ENCODE results near the gene IGFN1.
A peak's percentile ranks its signal among the peaks of the same experiment; 100 is the strongest.

Gene IGFN1

GRCh38 chr1:201185527-201186128, 5.0 kb upstream of the IGFN1 start:
- DNase-seq (ENCODE audit: low read depth) = no peak

DNA sequence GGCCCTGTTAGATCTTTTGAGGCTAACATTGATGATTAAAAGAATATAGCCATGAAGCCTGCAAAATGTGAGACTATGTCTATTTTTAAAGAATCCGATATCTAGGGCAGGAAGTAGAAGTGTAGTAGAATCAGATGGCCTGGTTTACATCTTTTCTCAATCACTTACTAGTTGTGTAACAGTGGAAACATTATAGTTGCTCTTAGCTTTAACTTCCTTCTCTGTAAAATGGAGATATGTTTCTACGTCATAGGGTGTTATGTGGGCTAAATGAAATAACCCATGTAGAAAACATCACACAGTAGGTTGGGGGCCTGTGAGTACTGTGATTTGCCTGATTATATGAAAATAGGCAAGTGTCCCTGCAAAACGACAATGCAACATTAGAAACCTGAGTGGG, 4.4 kb upstream of the IGFN1 start:
- DNase-seq (ENCODE audit: low read depth) = no peak

DNA sequence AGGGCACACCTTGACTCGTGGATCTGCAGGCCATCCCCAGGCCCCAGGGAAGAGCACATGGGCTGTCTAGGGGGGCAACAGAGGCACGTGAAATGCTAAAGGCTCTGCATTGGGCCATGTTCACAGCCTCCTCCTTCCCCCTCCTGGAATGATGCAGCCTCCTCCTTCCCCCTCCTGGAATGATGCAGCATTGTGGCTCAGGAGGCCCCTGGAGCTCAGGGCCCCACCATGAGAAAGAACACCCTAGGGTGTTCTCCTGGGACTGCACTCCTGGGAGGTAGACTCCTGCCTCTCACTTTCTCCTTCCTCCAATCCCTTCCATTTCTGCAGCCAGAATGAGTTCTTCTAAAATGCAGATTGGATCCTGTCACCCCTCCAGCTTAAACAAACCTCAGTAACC, 1.5 kb upstream of the IGFN1 start:
- DNase-seq (ENCODE audit: low read depth) = no peak

DNA sequence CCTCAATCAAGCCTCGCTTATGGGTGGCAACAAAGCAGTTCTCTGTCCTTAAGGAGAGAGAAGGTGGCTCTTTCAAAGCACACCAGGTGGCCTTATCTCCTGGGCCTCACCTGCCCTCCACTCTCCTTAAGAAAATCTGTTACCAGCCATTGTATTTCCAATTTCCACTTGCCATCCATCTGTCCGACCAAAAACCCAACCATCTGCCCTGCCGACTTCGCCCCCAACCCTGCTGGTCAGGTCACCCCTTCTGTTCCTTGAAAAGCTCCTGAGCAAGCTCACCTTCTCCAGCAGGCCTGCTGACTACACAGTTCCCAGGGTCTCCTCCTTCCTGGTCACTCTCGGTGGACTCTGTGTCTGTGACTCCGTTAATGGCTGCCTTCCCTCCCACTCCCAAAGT, 619 bp upstream of the IGFN1 start:
- no peak for DNase-seq (ENCODE audit: low read depth)

- DNase-seq (ENCODE audit: low read depth) = peak; percentile 85
Measured at GRCh38 chr1:201191653-201192260, 1.1 kb downstream of the IGFN1 start.

DNA sequence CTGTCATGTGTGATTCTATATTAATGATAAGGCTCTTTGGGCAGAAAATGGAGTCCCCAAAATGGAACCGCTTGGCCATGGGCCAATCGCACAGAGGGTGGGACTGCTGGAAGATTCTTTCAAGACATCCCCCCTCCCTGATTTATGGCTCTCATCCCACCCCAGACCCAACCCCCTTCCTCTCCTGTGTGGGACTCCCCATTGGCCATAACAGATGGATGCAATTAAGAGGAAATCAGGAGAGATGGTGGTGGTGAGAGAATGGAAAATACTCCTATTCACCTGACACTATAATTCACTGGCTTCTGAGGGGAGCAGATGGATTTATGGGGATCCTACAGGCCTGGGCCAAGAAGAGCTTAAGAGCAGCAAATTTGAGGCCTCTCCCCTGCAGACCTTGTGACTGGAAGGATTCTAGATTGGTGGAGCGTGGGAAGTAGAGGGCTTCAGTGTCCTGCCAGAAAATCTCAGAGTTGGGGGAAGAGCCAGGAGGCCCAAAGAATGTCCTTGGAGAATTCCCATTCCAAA, 1.7 kb downstream of the IGFN1 start:
- DNase-seq (ENCODE audit: low read depth) = no peak

DNA sequence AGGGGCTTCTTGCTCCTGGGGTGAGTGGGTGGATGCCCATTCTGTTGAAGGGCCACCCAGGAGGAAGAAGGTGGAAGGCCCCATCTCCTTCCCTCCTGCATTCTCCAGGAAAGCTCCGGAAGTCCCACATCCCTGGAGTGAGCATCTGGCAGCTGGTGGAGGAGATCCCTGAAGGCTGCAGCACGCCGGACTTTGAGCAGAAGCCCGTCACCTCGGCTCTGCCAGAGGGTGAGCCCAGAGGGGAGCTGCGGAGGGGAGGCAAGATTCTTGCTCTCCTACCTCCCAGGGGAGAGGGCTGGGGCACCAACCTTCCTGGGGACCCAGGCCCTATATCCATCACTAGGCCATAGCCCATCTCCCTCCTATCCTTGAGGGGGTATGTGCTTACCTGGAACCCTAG, 3.4 kb downstream of the IGFN1 start:
- no peak for DNase-seq (ENCODE audit: low read depth)

DNA sequence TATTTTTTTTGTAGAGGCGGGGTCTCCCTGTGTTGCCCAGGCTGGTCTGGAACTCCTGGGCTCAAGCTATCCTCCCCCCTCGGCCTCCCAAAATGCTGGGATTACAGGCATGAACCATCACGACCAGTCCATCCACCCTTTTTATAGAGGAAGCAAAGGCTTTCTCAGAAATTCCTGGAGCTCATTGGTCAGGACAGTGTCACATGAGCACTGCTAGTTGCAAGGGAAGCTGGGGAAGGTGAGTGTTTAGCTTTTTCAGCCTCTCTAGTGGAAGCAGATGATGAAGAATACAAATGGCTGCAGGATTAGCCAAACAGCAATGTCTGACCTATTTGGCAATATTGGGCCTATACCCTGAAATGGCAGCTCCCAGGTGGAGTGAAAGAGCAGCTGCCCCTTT, 8.0 kb downstream of the IGFN1 start:
- no peak for DNase-seq (ENCODE audit: low read depth)

GRCh38 chr1:201205036-201205435, 14.4 kb downstream of the IGFN1 start:
- DNase-seq (ENCODE audit: low read depth) = no peak

DNA sequence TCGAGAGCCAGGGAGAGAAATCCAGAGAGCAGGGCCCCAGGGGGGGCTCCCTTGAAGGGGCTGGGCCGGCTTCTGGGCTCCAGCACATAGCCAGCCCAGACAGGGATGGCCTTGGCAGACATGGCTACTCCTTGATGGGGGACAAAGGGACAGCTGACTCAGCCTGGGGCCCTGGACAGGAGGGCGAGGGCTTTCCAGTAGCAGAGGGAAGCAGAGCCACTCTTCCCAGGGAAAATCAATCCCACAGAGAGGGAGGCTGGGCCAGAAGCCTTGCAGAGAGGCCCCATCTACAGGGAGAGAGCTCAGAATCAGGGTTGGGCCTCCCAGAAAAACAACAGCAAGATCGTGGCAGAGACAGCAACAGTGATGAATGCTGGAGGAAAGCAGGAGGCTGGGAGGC, 15.6 kb downstream of the IGFN1 start:
- no peak for DNase-seq (ENCODE audit: low read depth)

DNA sequence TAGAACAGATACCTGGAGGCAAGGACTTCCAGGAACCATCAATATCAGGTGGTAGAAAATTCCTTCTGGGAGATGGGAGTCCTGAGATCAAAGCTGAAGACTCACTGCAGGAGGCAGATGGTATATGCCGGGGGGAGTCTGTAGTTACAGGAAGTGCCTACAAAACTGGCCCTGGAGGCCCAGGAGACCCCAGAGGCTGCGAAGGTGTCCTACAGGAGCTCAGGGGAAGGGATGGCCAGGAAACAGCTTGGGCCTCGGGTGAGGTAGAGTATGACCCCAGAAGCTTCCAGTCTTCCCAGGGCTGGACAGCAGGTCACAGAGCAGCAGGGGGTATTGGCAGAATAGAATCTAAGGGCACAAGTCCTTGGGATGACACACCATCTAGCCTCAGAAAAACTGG, 16.4 kb downstream of the IGFN1 start:
- DNase-seq (ENCODE audit: low read depth) = no peak

GRCh38 chr1:201208236-201208635, 17.6 kb downstream of the IGFN1 start:
- no peak for DNase-seq (ENCODE audit: low read depth)

GRCh38 chr1:201212056-201212455, 21.4 kb downstream of the IGFN1 start:
- DNase-seq (ENCODE audit: low read depth) = no peak

DNA sequence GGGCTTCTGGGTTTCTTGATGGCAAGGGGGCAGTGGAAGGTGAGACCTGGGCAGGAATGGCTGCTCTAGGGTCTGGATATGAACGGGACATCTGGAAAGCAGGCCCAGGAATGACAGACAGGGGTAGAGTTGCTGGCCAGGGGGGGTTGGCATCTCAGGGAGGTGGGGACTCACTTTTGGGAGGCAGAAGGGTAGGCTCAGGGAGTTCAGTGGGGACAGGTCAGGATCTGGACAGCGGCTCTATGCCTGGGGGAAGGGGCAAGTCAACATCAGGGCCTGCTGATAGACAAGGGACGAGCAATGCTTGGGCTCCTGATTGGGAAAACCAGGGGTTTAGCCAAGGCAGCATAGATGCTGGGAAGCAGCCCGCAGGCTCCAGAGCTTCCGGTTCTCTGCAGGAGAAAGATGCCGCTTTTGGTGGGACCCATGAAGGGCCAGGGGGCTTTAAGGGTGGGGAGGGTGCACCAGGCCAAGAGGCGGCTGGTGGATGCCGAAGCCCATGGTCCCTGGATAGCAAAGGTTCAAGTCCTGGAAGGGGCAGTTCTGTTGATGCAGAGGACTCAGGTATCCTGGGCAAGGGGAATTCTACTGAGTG, 21.9 kb downstream of the IGFN1 start:
- no peak for DNase-seq (ENCODE audit: low read depth)

GRCh38 chr1:201213106-201213770, 22.6 kb downstream of the IGFN1 start:
- no peak for DNase-seq (ENCODE audit: low read depth)

DNA sequence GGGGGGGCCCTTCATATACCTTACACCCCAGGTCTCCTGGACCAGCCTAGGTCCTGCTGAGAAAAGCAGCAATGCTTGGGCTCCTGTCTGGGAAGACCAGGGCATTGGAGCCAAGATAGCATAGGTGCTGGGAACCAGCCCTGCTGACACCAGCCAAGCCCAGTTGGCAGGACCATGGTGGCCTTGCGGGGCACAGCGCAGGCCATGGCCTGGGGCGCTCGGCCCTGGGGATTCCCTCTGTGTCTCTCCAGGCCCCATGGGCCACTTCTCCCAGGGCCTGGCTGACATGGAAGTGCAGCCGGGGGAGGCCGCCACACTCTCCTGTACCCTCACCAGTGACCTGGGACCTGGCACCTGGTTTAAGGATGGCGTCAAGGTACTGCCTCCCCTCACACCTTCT, 23.3 kb downstream of the IGFN1 start:
- DNase-seq (ENCODE audit: low read depth) = no peak

DNA sequence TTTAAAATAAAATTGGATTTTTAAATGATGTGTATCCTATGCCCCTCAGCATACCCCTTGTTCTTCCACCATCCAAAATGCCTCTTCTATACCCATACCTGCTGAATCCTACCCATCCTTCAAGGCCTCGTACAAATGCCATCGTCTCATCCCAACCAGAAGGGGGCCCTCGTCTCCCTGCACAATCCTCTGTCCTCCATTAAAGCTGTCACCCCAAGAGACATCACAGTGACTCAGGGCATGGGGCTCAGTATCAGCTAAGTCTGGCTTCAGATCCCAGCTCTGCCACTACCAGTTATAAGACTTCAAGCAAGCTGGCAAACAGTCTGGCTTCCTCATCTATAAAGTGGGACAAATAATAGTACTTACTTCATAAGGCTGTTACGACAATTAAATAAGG, 23.8 kb downstream of the IGFN1 start:
- DNase-seq (ENCODE audit: low read depth) = no peak

- no peak for DNase-seq (ENCODE audit: low read depth)
Measured at GRCh38 chr1:201214886-201215285, 24.3 kb downstream of the IGFN1 start.

- no peak for DNase-seq (ENCODE audit: low read depth)
Measured at GRCh38 chr1:201215531-201216357, 25.1 kb downstream of the IGFN1 start.

DNA sequence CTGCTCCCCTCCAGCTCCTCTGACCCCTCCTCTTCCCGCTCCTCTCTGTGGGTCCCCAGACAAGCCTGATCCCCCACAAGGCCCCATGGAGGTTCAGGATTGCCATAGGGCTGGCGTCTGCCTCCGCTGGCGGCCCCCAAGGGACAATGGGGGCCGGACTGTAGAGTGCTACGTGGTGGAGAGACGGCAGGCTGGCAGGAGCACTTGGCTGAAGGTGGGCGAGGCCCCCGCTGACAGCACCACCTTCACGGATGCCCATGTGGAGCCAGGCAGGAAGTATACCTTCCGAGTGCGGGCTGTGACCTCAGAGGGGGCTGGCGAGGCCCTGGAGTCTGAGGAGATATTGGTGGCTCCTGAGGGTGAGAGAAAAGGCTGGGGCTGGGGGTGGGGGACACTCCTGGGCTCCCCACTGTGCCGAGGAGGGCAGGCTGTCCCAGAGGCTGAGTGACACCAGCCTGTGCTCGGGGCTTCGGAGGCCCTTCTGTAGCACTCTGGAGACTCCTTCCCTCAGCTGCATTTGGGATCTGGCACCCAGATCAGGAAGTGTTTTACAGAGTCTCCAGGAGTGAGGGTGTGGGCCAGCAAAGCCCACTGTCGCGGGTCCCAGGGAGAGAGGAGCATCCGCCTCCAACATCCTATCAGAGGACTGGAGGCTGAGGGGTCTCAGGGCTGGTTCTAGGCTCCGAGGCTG, 25.9 kb downstream of the IGFN1 start:
- DNase-seq (ENCODE audit: low read depth) = no peak

DNA sequence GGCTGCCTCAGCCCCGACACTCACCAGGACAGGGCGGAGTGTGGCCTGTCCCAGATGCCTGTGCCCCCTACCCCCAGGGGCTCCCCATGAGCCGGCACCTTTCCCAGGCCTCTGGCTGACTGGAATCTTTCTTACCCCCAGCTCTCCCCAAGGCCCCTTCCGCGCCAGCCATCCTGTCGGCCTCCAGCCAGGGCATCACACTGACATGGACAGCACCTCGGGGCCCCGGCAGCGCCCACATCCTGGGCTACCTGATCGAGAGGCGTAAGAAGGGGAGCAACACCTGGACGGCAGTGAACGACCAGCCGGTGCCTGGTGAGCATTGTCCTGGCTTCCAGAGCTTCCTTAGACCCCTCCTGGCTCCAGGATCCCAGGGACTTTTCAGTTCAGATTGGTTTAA, 26.5 kb downstream of the IGFN1 start:
- no peak for DNase-seq (ENCODE audit: low read depth)

DNA sequence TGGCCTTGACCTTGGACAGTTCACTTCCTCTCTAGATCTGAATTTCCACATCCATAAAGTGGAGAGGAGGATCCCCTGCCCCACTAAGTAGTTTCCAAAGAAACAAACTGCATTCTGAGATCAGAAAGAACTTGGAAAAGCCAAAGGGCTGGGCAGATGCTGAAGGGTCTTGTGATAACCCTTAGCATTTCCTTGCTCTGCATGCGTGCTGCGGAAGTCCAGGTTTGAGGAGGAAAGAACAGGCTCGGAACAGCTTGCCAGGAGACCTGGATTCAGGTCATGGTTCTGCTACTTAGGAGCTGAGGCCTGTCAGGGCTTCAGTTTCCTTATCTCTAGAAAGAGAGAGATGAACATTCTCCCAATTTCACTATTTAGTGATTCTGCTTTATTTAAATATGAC, 27.2 kb downstream of the IGFN1 start:
- DNase-seq (ENCODE audit: low read depth) = peak; percentile 2

All from amniotic epithelial cell (primary cell).